ENCODE measurements around the gene WDR33.

Gene WDR33

GRCh38 chr2:127701651-127702394, 109.1 kb downstream of the WDR33 start:
- peak; percentile 77 for ATAC-seq (ENCODE audit: insufficient read depth, low read depth)
- Histone ChIP-seq H3K4me3 (ENCODE audit: low read depth in 1 of 2, low read length in 2 of 2) (peak overlapping the region; percentile 65 to 91; a peak in 3 of 4 replicates), H3K4me1 (ENCODE audit: insufficient read depth, low read length) (peaks cover 39% of the 10 kb centered on the region), H3K9me3 (ENCODE audit: insufficient read depth, low read length, severe bottlenecking) (no peaks in the 10 kb centered on the region), H2AFZ (ENCODE audit: low read depth, low read length) (peak overlapping the region; percentile 99), H3K27ac (ENCODE audit: low read length) (peak overlapping the region; percentile 99), H3K79me2 (ENCODE audit: insufficient read depth, low read length) (peaks cover 46% of the 10 kb centered on the region), H4K20me1 (ENCODE audit: insufficient read depth, low read length) (peaks cover 5% of the 10 kb centered on the region; the same call in 1 of the 2 replicates), H3K27me3 (ENCODE audit: insufficient read depth, low read length, poor library complexity) (no peaks in the 10 kb centered on the region), H3K36me3 (ENCODE audit: insufficient read depth, low read length) (peaks cover 29% of the 10 kb centered on the region), H3K4me2 (ENCODE audit: insufficient read depth, low read length) (peak overlapping the region; percentile 92), H3K9ac (ENCODE audit: low read depth, low read length) (peak overlapping the region; percentile 94)
- TF ChIP-seq EZH2 (IDR thresholded peaks at IDR 0.05; ENCODE audit: borderline replicate concordance, low read depth, low read length, severe bottlenecking) = no peak
- peak; percentile 55 for TF ChIP-seq CTCF (IDR thresholded peaks at IDR 0.05; ENCODE audit: borderline replicate concordance, extremely low read depth, low read length, poor library complexity, severe bottlenecking)
- DNase-seq = peak; percentile 83

DNA sequence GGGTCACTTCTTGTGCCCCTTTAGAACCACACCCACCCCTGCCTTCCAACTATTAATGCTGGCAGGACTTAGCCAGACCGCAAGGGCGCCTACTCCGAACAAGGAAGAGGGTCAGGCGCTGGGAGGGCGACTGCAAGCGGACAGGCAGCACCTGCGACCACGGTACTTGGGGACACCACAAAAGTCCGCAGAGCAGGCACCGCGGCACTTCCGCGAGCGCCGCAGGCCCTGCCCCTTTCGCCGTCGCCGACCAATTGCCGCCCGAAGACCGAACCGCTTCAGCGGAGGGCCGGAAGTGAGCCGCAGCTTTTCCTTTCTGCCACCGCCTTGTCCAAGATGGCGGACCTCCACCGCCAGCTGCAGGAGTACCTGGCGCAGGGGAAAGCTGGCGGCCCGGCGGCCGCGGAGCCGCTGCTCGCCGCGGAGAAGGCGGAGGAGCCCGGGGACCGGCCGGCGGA, 109.7 kb downstream of the WDR33 start, which contains the start of gene SFT2D3:
TSS of gene SFT2D3 (plus strand) at position 305 of the 458 bp plus-strand sequence. CDS start at position 337, 32 bp downstream.
- Histone ChIP-seq H2AFZ (ENCODE audit: low read depth, low read length) (peak within 1 kb of the TSS; percentile 99), H3K4me1 (ENCODE audit: insufficient read depth, low read length) (peaks cover 39% of the 10 kb centered on the region), H3K4me2 (ENCODE audit: insufficient read depth, low read length) (peak within 1 kb of the TSS; percentile 92), H3K27ac (ENCODE audit: low read length) (peak within 1 kb of the TSS; percentile 99), H3K9ac (ENCODE audit: low read depth, low read length) (peak within 1 kb of the TSS; percentile 94), H4K20me1 (ENCODE audit: insufficient read depth, low read length) (peaks cover 5% of the 10 kb centered on the region; the same call in 1 of the 2 replicates), H3K36me3 (ENCODE audit: insufficient read depth, low read length) (peaks cover 23% of the 10 kb centered on the region), H3K9me3 (ENCODE audit: insufficient read depth, low read length, severe bottlenecking) (no peaks in the 10 kb centered on the region), H3K79me2 (ENCODE audit: insufficient read depth, low read length) (peaks cover 46% of the 10 kb centered on the region), H3K27me3 (ENCODE audit: insufficient read depth, low read length, poor library complexity) (no peaks in the 10 kb centered on the region), H3K4me3 (ENCODE audit: low read depth in 1 of 2, low read length in 2 of 2) (peak within 1 kb of the TSS; percentile 65 to 91)
- TF ChIP-seq CTCF (IDR thresholded peaks at IDR 0.05; ENCODE audit: borderline replicate concordance, extremely low read depth, low read length, poor library complexity, severe bottlenecking) (no peak), EZH2 (IDR thresholded peaks at IDR 0.05; ENCODE audit: borderline replicate concordance, low read depth, low read length, severe bottlenecking) (no peak)
- DNase-seq (peak; percentile 93), ATAC-seq (ENCODE audit: insufficient read depth, low read depth) (peak; percentile 83)

GRCh38 chr2:127700527-127701192, 110.3 kb downstream of the WDR33 start:
- H3K27ac ChIP-seq (ENCODE audit: low read length) = peak overlapping the region; percentile 99
- peak overlapping the region; percentile 92 for H3K4me2 ChIP-seq (ENCODE audit: insufficient read depth, low read length)
- H4K20me1 ChIP-seq (ENCODE audit: insufficient read depth, low read length) = peaks cover 5% of the 10 kb centered on the region; the same call in 1 of the 2 replicates
- peak overlapping the region; percentile 65 to 91 for H3K4me3 ChIP-seq (ENCODE audit: low read depth in 1 of 2, low read length in 2 of 2)
- no peaks in the 10 kb centered on the region for H3K27me3 ChIP-seq (ENCODE audit: insufficient read depth, low read length, poor library complexity)
- peaks cover 18% of the 10 kb centered on the region for H3K36me3 ChIP-seq (ENCODE audit: insufficient read depth, low read length)
- DNase-seq (no peak), ATAC-seq (ENCODE audit: insufficient read depth, low read depth) (no peak)
- peak overlapping the region; percentile 94 for H3K9ac ChIP-seq (ENCODE audit: low read depth, low read length)
- H2AFZ ChIP-seq (ENCODE audit: low read depth, low read length) = peak overlapping the region; percentile 99
- peaks cover 46% of the 10 kb centered on the region for H3K79me2 ChIP-seq (ENCODE audit: insufficient read depth, low read length)
- no peaks in the 10 kb centered on the region for H3K9me3 ChIP-seq (ENCODE audit: insufficient read depth, low read length, severe bottlenecking)
- peaks cover 39% of the 10 kb centered on the region for H3K4me1 ChIP-seq (ENCODE audit: insufficient read depth, low read length)
- TF ChIP-seq EZH2 (IDR thresholded peaks at IDR 0.05; ENCODE audit: borderline replicate concordance, low read depth, low read length, severe bottlenecking) (no peak), CTCF (IDR thresholded peaks at IDR 0.05; ENCODE audit: borderline replicate concordance, extremely low read depth, low read length, poor library complexity, severe bottlenecking) (no peak)

Measured in DND-41 (cell line).